HG03196 (cell line): ENCODE results near the gene TRIM62.

Experiments
- ATAC-seq: cut with Tn5 transposase; IDR thresholded peaks from one replicate; pipeline ENCODE4 v1.9.1; 2021; ENCODE audit not compliant: unreplicated experiment

TRIM62 gene

GRCh38 chr1:33162141-33162540 is 19.7 kb downstream of the TRIM62 start:
- ATAC-seq, result no peak

- ATAC-seq, result no peak
Observed at GRCh38 chr1:33161061-33161681, 20.7 kb downstream of the TRIM62 start.

GRCh38 chr1:33159577-33159976 is 22.3 kb downstream of the TRIM62 start:
- ATAC-seq, result no peak

- no peak for ATAC-seq
Observed at GRCh38 chr1:33158366-33158765, 23.5 kb downstream of the TRIM62 start.

- ATAC-seq, result no peak
Observed at GRCh38 chr1:33157131-33157530, 24.7 kb downstream of the TRIM62 start.

GRCh38 chr1:33155877-33156538 is 25.8 kb downstream of the TRIM62 start:
- ATAC-seq, result no peak

- ATAC-seq, result no peak
Observed at GRCh38 chr1:33153650-33154049, 28.2 kb downstream of the TRIM62 start.

- ATAC-seq, result no peak
Observed at GRCh38 chr1:33152685-33153432, 29.0 kb downstream of the TRIM62 start.

GRCh38 chr1:33151116-33151515 is 30.7 kb downstream of the TRIM62 start:
- ATAC-seq, result no peak

GRCh38 chr1:33150522-33150921 is 31.3 kb downstream of the TRIM62 start:
- no peak for ATAC-seq

GRCh38 chr1:33149453-33150190 is 32.2 kb downstream of the TRIM62 start:
- ATAC-seq, result no peak

- no peak for ATAC-seq
Observed at GRCh38 chr1:33148615-33149014, 33.2 kb downstream of the TRIM62 start.

- no peak for ATAC-seq
Observed at GRCh38 chr1:33147997-33148314, 33.9 kb downstream of the TRIM62 start.

- no peak for ATAC-seq
Observed at GRCh38 chr1:33147275-33147996, 34.4 kb downstream of the TRIM62 start.

GRCh38 chr1:33146003-33146402 is 35.8 kb downstream of the TRIM62 start:
- ATAC-seq, result no peak

GRCh38 chr1:33143698-33144097 is 38.1 kb downstream of the TRIM62 start:
- no peak for ATAC-seq

GRCh38 chr1:33143176-33143575 is 38.7 kb downstream of the TRIM62 start:
- ATAC-seq, result no peak

GRCh38 chr1:33142483-33143064 is 39.3 kb downstream of the TRIM62 start:
- no peak for ATAC-seq

- no peak for ATAC-seq
Observed at GRCh38 chr1:33141781-33142180, 40.1 kb downstream of the TRIM62 start.

- no peak for ATAC-seq
Observed at GRCh38 chr1:33141216-33141615, 40.6 kb downstream of the TRIM62 start.
